NB4 (cell line): Measurements from ENCODE around the gene A2M.

ENCODE experiments used
- CTCF ChIP-seq: IDR thresholded peaks from one replicate; pipeline ENCODE4 v1.5.1; 2012; ENCODE audit warnings: low read depth, low read length
- MAX ChIP-seq: IDR thresholded peaks from 2 replicates; pipeline ENCODE4 v1.6.1; 2011; ENCODE audit warnings: low read depth, low read length
- MYC ChIP-seq: IDR thresholded peaks from 2 replicates; pipeline ENCODE4 v1.6.1; 2011; ENCODE audit warnings: low read depth, low read length
- POLR2A ChIP-seq: IDR thresholded peaks from 2 replicates; pipeline ENCODE4 v1.6.1; 2011; ENCODE audit warnings: mild to moderate bottlenecking; ENCODE audit not compliant: insufficient read length; ENCODE audit errors: extremely low read depth

GRCh38 chr12:9064201-9064814, 51.4 kb downstream of the A2M start:
- TF ChIP-seq CTCF, result no peak
- TF ChIP-seq POLR2A, result no peak
- no peak for TF ChIP-seq MYC
- TF ChIP-seq MAX, result no peak
